ENCODE results near the gene TMEM9. TPM values are rescaled to one million over a fixed set of nuclear protein-coding genes. Genes with fewer than 3 reads are reported as not detected.

The TMEM9 gene
- total RNA-seq, 2 experiments from 2014 or later, result 28.7 to 30.6 TPM

- Mint-ChIP-seq H3K36me3 (ENCODE audit: low read depth) (peaks cover 5% of the 10 kb centered on the region), H3K27me3 (no peaks in the 10 kb centered on the region), H3K4me3 (no peak overlapping the region), H3K9me3 (no peaks in the 10 kb centered on the region), H3K4me1 (ENCODE audit: low read depth) (no peaks in the 10 kb centered on the region), H3K27ac (no peak overlapping the region)
- no peak for ATAC-seq
- TF ChIP-seq CTCF (IDR thresholded peaks at IDR 0.05), result no peak
- CTCF ChIA-PET, result interaction anchor here (1.4 kb wide), 1 partner anchor 19 kb away, joined by 3 read pairs; no protein-coding TSS in a partner anchor
- POLR2A ChIA-PET, result no interaction called here
- intact Hi-C loops (cut with micrococcal nuclease), result no loop called here
- DNase-seq, result no peak
Observed at GRCh38 chr1:201138311-201138840, 15.9 kb downstream of the TMEM9 start.

- Mint-ChIP-seq H3K27me3 (no peaks in the 10 kb centered on the region), H3K4me3 (no peak overlapping the region), H3K9me3 (no peaks in the 10 kb centered on the region), H3K4me1 (ENCODE audit: low read depth) (no peaks in the 10 kb centered on the region), H3K36me3 (ENCODE audit: low read depth) (peaks cover 5% of the 10 kb centered on the region), H3K27ac (no peak overlapping the region)
- ATAC-seq (no peak), DNase-seq (no peak)
- ChIA-PET CTCF (interaction anchor here (1.4 kb wide), 1 partner anchor 18 kb away, joined by 3 read pairs; no protein-coding TSS in a partner anchor), POLR2A (interaction anchor here (1.1 kb wide), 1 partner anchor 12 kb away, joined by 3 read pairs; no protein-coding TSS in a partner anchor)
- no peak for TF ChIP-seq CTCF (IDR thresholded peaks at IDR 0.05)
- intact Hi-C loops (cut with micrococcal nuclease), result no loop called here
Observed at GRCh38 chr1:201137579-201138310, 16.5 kb downstream of the TMEM9 start.

GRCh38 chr1:201137024-201137392 is 17.3 kb downstream of the TMEM9 start:
- no peaks in the 10 kb centered on the region for H3K4me1 Mint-ChIP-seq (ENCODE audit: low read depth)
- H3K27ac Mint-ChIP-seq, result no peak overlapping the region
- H3K27me3 Mint-ChIP-seq, result no peaks in the 10 kb centered on the region
- no peak overlapping the region for H3K4me3 Mint-ChIP-seq
- H3K36me3 Mint-ChIP-seq (ENCODE audit: low read depth), result peaks cover 5% of the 10 kb centered on the region
- ATAC-seq (no peak), DNase-seq (no peak)
- intact Hi-C loops (cut with micrococcal nuclease), result no loop called here
- ChIA-PET POLR2A (interaction anchor here (1.1 kb wide), 1 partner anchor 12 kb away, joined by 3 read pairs; no protein-coding TSS in a partner anchor), CTCF (interaction anchor here (1.4 kb wide), 1 partner anchor 18 kb away, joined by 5 read pairs; no protein-coding TSS in a partner anchor)
- TF ChIP-seq CTCF (IDR thresholded peaks at IDR 0.05), result no peak
- H3K9me3 Mint-ChIP-seq, result no peaks in the 10 kb centered on the region

GRCh38 chr1:201136355-201137023 is 17.8 kb downstream of the TMEM9 start:
- no peak for TF ChIP-seq CTCF (IDR thresholded peaks at IDR 0.05)
- H3K36me3 Mint-ChIP-seq (ENCODE audit: low read depth), result peaks cover 5% of the 10 kb centered on the region
- no peak for ATAC-seq
- no peak overlapping the region for H3K4me3 Mint-ChIP-seq
- intact Hi-C loops (cut with micrococcal nuclease), result no loop called here
- no peaks in the 10 kb centered on the region for H3K4me1 Mint-ChIP-seq (ENCODE audit: low read depth)
- POLR2A ChIA-PET, result interaction anchor here (0.9 to 1.1 kb wide), 2 partner anchors 13 to 16 kb away, joined by 3 read pairs; no protein-coding TSS in a partner anchor
- H3K9me3 Mint-ChIP-seq, result no peaks in the 10 kb centered on the region
- no peak for DNase-seq
- H3K27me3 Mint-ChIP-seq, result no peaks in the 10 kb centered on the region
- CTCF ChIA-PET, result interaction anchor here (1.4 kb wide), 1 partner anchor 17 kb away, joined by 5 read pairs; no protein-coding TSS in a partner anchor
- H3K27ac Mint-ChIP-seq, result no peak overlapping the region
